Upper lobe of right lung (tissue), 1 donor: Measurements from ENCODE around the gene TAS1R2. TPM values are rescaled to one million over a fixed set of nuclear protein-coding genes. Genes with fewer than 3 reads are reported as not detected.

ENCODE experiments used
- ATAC-seq: fragments of 200-7000 bp; cut with Tn5 transposase; one replicate; pipeline ENCODE4 v1.9.1; 2020; ENCODE audit warnings: mild to moderate bottlenecking, moderate library complexity
- DNase-seq: peaks from one replicate; pipeline ENCODE4 v3.0.0-alpha.2; 2020
- H3K27ac ChIP-seq: fragments of 200-600 bp; one replicate; pipeline ENCODE4 v1.8.0; 2022
- H3K27me3 ChIP-seq: fragments of 200-600 bp; one replicate; pipeline ENCODE4 v1.8.0; 2022; ENCODE audit warnings: mild to moderate bottlenecking
- H3K36me3 ChIP-seq: fragments of 200-600 bp; one replicate; pipeline ENCODE4 v1.8.0; 2022
- H3K4me1 ChIP-seq: fragments of 200-600 bp; one replicate; pipeline ENCODE4 v1.8.0; 2022
- H3K4me3 ChIP-seq: fragments of 200-600 bp; one replicate; pipeline ENCODE4 v1.8.0; 2022; ENCODE audit warnings: mild to moderate bottlenecking
- H3K9me3 ChIP-seq: fragments of 200-600 bp; one replicate; pipeline ENCODE4 v1.8.0; 2022
- intact Hi-C: fragments of 100-400 bp; cut with DNase I; formaldehyde crosslinking; loops from one replicate; pipeline ENCODE4 v1.11.0; 2022
- total RNA-seq: library from RNA; stranded (reverse); fragmentation: NEBNext Ultra II Directional; extraction: Animal tissue kit (Norgen Biotek cat#: 25700); gene quantifications from one replicate; pipeline ENCODE4 v1.2.1, GENCODE V29; 2021
- TF ChIP-seq, protein P1 (sequence below): fragments of 200-600 bp; IDR thresholded peaks from one replicate; pipeline ENCODE4 v1.8.0; 2022; ENCODE audit warnings: antibody characterized with exemption
- donor health status: DM: no; HTN: yes; CAD: no; lungs with severe emphysema.

TAS1R2 gene
- total RNA-seq, 1 donor from 2014 or later: not detected

GRCh38 chr1:18817795-18818435 lies 41.5 kb downstream of the TAS1R2 start:
- Histone ChIP-seq H3K4me1 (no peaks in the 10 kb centered on the region), H3K27ac (no peak overlapping the region), H3K9me3 (no peaks in the 10 kb centered on the region), H3K27me3 (peaks cover 44% of the 10 kb centered on the region), H3K36me3 (no peaks in the 10 kb centered on the region), H3K4me3 (no peak overlapping the region)
- ATAC-seq (no peak), DNase-seq (no peak)
- TF ChIP-seq, protein P1, sequence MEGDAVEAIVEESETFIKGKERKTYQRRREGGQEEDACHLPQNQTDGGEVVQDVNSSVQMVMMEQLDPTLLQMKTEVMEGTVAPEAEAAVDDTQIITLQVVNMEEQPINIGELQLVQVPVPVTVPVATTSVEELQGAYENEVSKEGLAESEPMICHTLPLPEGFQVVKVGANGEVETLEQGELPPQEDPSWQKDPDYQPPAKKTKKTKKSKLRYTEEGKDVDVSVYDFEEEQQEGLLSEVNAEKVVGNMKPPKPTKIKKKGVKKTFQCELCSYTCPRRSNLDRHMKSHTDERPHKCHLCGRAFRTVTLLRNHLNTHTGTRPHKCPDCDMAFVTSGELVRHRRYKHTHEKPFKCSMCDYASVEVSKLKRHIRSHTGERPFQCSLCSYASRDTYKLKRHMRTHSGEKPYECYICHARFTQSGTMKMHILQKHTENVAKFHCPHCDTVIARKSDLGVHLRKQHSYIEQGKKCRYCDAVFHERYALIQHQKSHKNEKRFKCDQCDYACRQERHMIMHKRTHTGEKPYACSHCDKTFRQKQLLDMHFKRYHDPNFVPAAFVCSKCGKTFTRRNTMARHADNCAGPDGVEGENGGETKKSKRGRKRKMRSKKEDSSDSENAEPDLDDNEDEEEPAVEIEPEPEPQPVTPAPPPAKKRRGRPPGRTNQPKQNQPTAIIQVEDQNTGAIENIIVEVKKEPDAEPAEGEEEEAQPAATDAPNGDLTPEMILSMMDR: no peak
- intact Hi-C loops: no loop called here

DNA sequence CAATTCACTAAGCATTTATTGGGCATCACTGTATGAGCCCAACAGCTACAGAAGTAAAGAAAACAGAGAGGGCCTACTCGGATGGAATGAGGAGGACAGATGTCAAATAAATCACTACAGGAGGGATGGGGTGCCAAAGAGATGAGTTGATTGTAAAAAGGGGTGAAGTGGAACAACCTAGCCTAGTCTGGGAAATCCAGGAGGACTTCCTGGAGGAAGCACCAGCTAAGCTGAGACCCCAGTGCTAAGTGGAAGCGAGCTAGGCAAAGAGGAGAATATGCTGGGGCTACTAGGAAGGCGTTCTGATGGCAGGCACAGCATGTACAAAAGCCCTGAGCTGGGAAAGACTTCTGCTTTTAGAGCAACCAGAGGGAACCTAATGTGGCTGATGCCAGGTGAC lies 42.1 kb downstream of the TAS1R2 start:
- DNase-seq: no peak
- intact Hi-C loops: no loop called here
- no peaks in the 10 kb centered on the region for H3K9me3 ChIP-seq
- no peak overlapping the region for H3K4me3 ChIP-seq
- no peak for ATAC-seq
- TF ChIP-seq, protein P1: no peak
- H3K4me1 ChIP-seq: no peaks in the 10 kb centered on the region
- H3K36me3 ChIP-seq: no peaks in the 10 kb centered on the region
- peaks cover 44% of the 10 kb centered on the region for H3K27me3 ChIP-seq
- no peak overlapping the region for H3K27ac ChIP-seq

GRCh38 chr1:18816808-18817207 lies 42.7 kb downstream of the TAS1R2 start:
- no peak overlapping the region for H3K27ac ChIP-seq
- no peaks in the 10 kb centered on the region for H3K9me3 ChIP-seq
- no peak overlapping the region for H3K4me3 ChIP-seq
- ATAC-seq: no peak
- H3K4me1 ChIP-seq: no peaks in the 10 kb centered on the region
- no peaks in the 10 kb centered on the region for H3K36me3 ChIP-seq
- no peak for DNase-seq
- intact Hi-C loops: no loop called here
- TF ChIP-seq, protein P1: no peak
- peaks cover 44% of the 10 kb centered on the region for H3K27me3 ChIP-seq

GRCh38 chr1:18814874-18815531 lies 44.5 kb downstream of the TAS1R2 start:
- TF ChIP-seq, protein P1: no peak
- H3K36me3 ChIP-seq: no peaks in the 10 kb centered on the region
- intact Hi-C loops: no loop called here
- no peak overlapping the region for H3K27ac ChIP-seq
- no peaks in the 10 kb centered on the region for H3K9me3 ChIP-seq
- H3K4me3 ChIP-seq: no peak overlapping the region
- H3K27me3 ChIP-seq: peaks cover 37% of the 10 kb centered on the region
- ATAC-seq (no peak), DNase-seq (no peak)
- H3K4me1 ChIP-seq: no peaks in the 10 kb centered on the region

GRCh38 chr1:18814425-18814824 lies 45.0 kb downstream of the TAS1R2 start:
- TF ChIP-seq, protein P1: no peak
- ATAC-seq: no peak
- H3K36me3 ChIP-seq: no peaks in the 10 kb centered on the region
- H3K4me1 ChIP-seq: no peaks in the 10 kb centered on the region
- no peak overlapping the region for H3K4me3 ChIP-seq
- DNase-seq: no peak
- no peaks in the 10 kb centered on the region for H3K9me3 ChIP-seq
- peaks cover 31% of the 10 kb centered on the region for H3K27me3 ChIP-seq
- intact Hi-C loops: no loop called here
- no peak overlapping the region for H3K27ac ChIP-seq
